Measurements from ENCODE around the gene FBXO36. TPM values are rescaled to one million over a fixed set of nuclear protein-coding genes. Genes with fewer than 3 reads are reported as not detected.

FBXO36 gene
- total and polyA plus RNA-seq, 2 experiments from 2014 or later = 5.8 to 7.6 TPM

GRCh38 chr2:229970406-229970805 lies 48.1 kb downstream of the FBXO36 start (continued):
- TF ChIP-seq ZNF462 (CRISPR knock-in tag; IDR thresholded peaks at IDR 0.05) (no peak), EZH2phosphoT487 (IDR thresholded peaks at IDR 0.05; ENCODE audit: unreplicated experiment) (no peak), ETS1 (IDR thresholded peaks at IDR 0.05) (no peak)

GRCh38 chr2:229971298-229971790 lies 49.0 kb downstream of the FBXO36 start:
- Mint-ChIP-seq H3K36me3 (ENCODE audit: low read depth) (no peaks in the 10 kb centered on the region), H3K4me1 (no peaks in the 10 kb centered on the region), H3K27ac (no peak overlapping the region), H3K9me3 (no peaks in the 10 kb centered on the region), H3K27me3 (ENCODE audit: insufficient read depth, low read depth, poor library complexity) (no peaks in the 10 kb centered on the region), H3K4me3 (no peak overlapping the region)
- H3K4me3 ChIP-seq = no peak overlapping the region
- ATAC-seq (no peak), DNase-seq (ENCODE audit: low spot score) (no peak)
- H3K4me1 ChIP-seq (ENCODE audit: insufficient read depth) = no peaks in the 10 kb centered on the region
- H3K79me2 ChIP-seq (replicated peaks; ENCODE audit: insufficient read depth) = 0 out of 2 replicates have a peak, but pooled peaks cover 3% of the 10 kb centered on the region
- H3K4me2 ChIP-seq = no peak overlapping the region
- no peaks in the 10 kb centered on the region for H3K9me2 ChIP-seq (ENCODE audit: insufficient read depth)
- no peaks in the 10 kb centered on the region for H3K27me3 ChIP-seq (ENCODE audit: insufficient read depth)
- no peak overlapping the region for H2AFZ ChIP-seq
- H3K36me3 ChIP-seq (ENCODE audit: insufficient read depth) = no peaks in the 10 kb centered on the region
- H4K20me1 ChIP-seq (replicated peaks; ENCODE audit: insufficient read depth) = no peaks in the 10 kb centered on the region
- H3K27ac ChIP-seq (ENCODE audit: low read depth) = no peak overlapping the region
- H3F3A ChIP-seq (replicated peaks; ENCODE audit: low read depth) = no peaks in the 10 kb centered on the region
- no peak for TF ChIP-seq ZNF114 (CRISPR knock-in tag; IDR thresholded peaks at IDR 0.05)
